Measurements from ENCODE around the gene ELMOD3.
"Not testable (repeated sequence)": the region's sequence is repeated elsewhere in the genome, so short reads cannot be mapped to it uniquely, and the experiment has no call there.

Gene ELMOD3

DNA sequence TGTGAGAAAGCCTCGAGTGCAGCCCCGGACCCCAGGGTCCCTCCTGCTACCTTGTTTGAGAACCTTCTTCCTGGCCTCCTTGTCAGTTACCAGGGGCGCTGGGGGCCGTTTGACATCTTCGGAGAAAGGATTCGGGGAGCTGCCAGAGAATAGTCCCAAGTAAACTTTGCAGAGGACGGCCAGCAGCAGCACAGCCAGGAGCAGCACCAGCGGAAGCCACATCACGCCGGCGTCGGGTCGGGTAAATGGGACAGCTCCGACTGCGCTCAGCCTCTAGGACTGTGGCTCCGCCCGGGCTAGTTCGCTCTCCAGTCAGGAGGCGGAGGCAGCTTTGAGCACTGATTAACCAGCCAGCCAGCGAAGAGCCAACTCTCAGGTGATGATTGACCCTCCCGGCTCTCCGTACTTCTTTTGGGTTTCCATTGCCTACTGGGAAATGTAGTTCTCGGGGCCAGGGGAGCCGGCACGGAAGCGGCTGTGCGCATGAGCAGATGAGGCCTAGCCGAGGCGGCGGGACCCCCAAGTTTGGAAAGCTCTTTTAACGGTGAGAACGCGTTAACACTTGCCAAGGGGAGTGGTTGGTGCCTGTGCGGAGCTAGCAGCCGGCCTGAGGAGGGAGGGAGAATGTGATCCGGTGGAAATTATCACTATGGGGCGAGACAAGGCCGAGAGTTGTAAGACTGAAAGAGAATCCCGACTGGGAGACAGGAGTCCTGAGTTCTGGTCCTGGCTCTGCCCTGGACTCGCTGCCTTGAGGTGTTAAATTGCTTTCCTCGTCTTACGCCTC lies at the start of gene ELMOD3, which contains the start of gene RETSAT:
ELMOD3 (plus strand) TSS at position 484 of the 787 bp plus-strand sequence. CDS start 2,430 bp downstream, outside the sequence.
RETSAT (minus strand) TSS at position 243 of the 787 bp plus-strand sequence; CDS start at position 222, 21 bp downstream.
- DNase-seq (ENCODE audit: low read depth in 1 of 2, low spot score in 1 of 2) = peak; percentile 80 to 88

DNA sequence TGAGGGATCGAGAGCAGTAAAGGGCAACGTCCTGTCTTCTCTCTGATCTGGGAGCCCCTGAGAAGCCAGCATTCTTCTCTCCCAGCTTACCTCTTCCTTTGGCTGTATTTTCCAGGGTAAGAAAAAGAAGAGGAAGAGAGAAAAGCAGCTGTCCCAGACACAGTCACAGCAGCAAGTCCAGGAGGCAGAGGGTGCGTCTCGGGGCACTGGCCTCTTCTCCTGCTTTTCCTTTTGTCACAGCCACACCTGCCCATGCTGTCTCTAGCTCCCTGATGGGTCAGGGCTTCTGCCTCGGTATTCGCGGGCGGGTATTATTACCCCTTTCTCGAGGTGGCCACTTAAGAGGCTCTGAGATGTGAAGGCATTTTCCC lies 47.1 kb upstream of the ELMOD3 start:
- DNase-seq (ENCODE audit: low read depth in 1 of 2, low spot score in 1 of 2) = no peak

DNA sequence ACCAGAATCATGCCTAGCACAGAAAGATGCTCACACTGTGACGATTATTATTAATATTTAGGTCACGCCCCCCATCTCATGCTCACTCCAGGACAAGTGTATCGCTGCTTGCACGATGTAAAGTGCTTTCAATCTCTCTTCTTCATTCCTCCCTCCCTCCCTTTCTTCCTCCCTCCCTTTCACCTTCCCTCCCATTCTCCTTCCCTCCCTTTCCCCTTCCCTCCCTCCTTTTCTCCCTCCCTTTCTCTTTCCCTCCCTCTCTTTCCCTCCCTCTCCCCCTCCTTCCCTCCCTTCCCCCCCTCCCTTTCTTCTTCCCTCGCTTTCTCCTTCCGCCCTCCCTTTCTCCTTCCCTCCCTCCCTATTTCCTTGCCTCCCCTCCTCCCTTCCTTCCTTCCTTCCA lies 46.4 kb upstream of the ELMOD3 start:
- no peak for DNase-seq (ENCODE audit: low read depth in 1 of 2, low spot score in 1 of 2)

DNA sequence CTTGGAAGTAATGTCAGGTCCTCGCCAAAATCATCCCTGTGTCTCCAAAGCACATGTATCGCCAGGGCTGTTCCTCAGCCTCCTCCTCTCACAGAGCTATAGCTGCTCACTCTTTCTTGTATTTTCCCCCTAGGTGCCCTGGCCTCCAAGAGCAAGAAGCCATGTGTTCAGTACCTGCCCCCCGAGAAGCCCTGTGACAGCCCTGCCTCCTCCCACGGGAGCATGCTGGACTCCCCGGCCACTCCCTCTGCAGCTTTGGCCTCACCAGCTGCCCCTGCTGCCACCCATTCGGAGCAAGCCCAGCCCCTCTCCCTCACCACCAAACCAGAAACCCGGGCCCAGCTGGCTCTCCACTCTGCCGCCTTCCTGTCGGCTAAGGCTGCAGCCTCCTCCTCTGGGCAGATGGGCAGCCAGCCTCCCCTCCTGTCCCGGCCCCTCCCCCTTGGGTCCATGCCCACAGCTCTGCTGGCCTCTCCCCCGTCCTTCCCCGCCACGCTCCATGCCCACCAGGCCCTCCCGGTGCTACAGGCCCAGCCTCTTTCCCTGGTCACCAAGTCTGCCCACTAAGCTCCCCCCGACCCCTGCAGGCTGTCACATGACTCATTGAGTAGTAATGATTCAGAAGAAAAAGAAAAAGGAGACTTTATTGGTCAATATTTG lies 45.5 kb upstream of the ELMOD3 start:
- no peak for DNase-seq (ENCODE audit: low read depth in 1 of 2, low spot score in 1 of 2)

DNA sequence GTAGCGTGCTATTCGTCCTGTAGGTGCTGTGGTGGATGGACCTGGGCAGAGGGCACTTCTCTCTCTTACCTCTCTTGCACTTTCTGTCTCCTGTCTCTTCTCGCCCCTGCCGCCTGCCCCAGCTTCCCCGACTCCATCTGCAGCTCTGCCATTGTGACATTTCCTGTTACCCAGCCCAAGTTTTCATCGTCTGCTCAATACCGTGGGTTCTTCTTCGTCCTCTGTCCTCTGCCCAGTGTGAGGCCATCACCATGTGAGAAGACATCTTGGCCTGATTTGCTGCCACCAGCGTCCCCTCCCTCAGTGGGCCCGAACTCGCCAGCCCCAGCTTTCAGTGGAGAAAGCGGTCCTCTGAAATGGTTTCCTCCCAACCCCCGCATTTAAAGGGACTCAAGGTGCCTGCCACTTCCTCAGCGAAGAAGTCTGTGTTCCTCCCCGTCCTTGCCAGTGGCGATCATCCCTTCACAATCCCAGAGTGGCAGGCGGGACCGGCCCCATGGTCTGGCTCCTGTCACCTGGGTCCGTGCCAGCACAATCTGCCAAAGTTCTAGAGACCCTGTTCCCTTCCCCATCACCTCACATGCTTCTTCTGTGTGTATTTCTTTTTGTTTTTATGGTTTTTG lies 44.8 kb upstream of the ELMOD3 start:
- no peak for DNase-seq (ENCODE audit: low read depth in 1 of 2, low spot score in 1 of 2)

DNA sequence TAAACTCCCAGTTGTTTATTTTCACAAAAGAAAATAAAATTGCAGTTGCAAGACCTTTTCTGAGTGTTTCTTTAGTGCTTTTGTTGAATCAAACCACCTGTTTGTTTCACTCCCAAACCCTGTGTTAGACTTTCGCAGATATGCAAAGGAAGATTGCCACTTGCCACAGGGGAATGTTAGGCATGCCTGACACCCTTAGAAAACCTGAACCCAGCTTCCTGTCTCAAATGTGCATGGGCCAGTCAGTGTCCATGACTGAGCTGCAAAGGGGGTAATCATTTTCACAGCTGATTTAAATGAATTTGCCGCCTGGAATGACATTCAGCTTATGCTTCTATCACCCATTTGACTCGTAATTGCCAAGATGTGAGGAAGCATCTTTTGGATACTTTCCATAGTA lies 44.2 kb upstream of the ELMOD3 start:
- no peak for DNase-seq (ENCODE audit: low read depth in 1 of 2, low spot score in 1 of 2)

DNA sequence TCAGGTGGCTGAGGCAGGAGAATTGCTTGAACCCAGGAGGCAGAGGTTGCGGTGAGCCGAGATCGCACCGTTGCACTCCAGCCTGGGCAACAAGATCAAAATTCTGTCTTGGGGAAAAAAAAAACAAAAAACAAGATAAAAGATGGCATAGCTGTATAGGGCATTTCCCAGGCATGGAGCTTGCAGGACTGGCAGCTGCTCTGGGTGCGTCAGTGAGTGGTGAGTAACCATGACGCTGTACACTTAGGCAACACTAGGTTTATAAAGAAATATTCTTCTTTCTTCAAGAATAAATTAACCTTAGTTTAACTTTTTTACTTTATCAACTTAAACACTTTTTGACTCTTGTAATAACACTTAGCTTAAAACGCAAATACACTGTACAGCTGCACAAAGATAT lies 42.2 kb upstream of the ELMOD3 start:
- DNase-seq (ENCODE audit: low read depth in 1 of 2, low spot score in 1 of 2) = no peak

DNA sequence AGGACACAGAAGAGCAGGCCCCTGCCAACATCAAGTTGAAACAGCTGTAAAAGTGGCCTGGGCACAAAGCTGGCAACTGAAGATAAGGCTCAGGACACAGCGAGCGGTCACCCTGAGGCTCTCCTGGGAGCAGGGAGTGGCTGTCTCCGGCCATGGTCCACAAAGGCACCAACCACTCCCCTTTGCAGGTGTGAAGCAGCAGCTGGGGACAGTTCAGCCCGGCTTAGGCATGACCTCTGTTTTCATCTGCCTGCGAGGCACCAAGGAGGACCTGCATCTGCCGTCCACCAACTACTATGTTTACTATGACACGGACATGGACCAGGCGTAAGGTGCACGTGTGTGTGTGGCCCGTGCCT lies 39.7 kb upstream of the ELMOD3 start:
- DNase-seq (ENCODE audit: low read depth in 1 of 2, low spot score in 1 of 2) = no peak

DNA sequence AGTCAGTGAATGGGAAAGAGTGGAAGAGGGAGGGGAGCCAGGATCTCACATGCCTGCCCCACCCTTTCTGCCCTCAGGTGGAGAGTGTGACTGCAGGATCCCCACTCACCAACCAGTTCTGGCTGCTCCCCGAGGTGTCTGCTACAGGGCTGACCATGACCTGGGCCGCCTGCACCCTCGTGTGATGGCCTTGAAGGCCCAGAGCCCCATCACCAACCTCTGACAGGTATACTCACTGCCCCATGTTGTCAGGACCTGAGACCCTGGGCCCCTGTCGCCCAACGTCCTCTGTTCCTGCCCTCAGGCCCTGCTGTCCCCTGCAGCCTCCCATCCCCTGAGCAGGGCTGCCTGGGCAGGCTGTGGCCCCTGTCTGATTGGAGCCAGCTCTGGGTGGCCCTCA lies 38.6 kb upstream of the ELMOD3 start:
- DNase-seq (ENCODE audit: low read depth in 1 of 2, low spot score in 1 of 2) = not testable (repeated sequence)

DNA sequence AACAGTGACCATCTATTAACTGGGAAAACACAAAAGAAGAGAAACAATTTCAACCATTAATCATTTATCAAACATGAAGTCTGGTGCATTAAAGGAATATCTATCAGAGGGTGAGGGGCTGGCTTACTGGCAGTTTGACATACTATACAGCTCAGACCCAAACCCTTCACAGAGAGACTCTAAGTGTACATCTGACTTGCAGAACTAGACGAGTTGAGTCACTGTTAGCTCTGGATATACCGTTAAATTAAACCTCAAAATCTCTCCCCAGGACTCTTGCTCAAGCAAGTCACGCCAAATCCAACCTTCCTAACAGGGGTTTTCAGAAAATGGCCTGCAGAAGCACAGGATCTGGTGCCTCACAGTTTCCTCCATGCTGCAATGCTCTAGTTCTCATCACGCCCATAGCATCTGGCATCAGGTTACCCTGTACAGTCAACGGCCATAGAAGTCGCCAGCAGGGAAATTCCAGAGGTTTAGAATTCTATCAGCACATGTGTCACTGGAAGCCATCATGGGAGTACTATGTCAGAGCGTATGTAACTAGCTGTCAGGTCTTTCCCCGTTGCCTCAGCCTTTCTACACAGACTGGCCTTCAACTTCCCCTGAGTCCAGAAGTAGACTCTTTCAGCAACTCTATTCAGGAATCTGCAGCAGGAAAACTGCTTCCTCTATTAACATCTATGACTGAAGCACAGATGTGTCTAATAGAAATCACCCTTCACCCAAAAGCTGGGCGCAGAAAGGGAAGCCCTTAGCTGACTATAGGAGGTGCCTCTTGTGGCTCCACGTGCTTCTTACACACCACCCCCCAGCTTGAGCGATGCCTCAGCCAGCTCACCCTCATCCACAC lies 36.1 kb upstream of the ELMOD3 start:
- no peak for DNase-seq (ENCODE audit: low read depth in 1 of 2, low spot score in 1 of 2)

DNA sequence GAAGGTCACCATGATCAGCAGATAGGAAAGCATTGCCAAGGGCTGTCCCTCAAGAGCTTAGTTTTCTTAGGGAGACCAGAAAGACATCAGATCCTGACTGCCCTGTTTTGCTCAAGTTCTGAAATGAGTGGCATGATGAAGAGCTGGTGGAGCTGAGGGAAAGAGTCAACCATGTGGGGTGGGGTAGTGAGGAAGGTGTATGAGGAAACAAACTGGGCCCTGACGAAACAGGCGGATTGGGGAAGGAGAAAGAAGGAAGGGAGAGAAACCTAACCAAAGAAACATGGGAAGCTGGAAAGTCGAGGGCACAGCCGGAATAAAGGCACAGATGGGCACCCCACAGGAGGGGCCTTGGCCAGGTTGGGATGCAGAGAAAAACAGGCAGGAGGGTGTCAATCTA lies 34.8 kb upstream of the ELMOD3 start:
- DNase-seq (ENCODE audit: low read depth in 1 of 2, low spot score in 1 of 2) = no peak

DNA sequence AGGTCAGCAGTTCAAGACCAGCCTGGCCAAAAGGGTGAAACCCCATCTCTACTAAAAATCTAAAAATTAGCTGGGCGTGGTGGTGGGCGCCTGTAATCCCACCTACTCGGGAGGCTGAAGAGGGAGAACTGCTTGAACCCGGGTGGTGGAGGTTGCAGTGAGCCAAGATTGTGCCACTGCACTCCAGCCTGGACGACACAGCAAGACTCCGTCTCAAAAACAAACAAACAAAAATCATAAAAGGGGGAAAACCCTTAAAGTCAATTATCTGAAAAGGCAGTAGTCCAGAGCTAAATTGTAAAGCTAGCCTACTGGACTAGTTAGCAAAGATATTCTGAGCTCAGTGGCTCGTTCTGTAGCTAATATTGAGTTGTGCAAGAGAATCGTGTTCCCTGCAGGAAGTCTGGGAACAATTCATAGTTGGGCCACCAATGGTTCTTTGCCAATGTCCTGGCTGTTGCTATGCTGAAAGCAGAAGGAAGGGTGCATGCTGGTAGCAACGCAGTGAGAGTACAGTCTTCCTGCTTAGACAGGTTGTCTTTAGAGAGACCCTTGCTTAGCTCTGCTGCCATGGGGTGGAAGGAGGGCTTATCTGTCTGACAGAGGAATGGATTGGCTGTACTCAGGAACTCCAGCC lies 31.1 kb upstream of the ELMOD3 start:
- no peak for DNase-seq (ENCODE audit: low read depth in 1 of 2, low spot score in 1 of 2)

DNA sequence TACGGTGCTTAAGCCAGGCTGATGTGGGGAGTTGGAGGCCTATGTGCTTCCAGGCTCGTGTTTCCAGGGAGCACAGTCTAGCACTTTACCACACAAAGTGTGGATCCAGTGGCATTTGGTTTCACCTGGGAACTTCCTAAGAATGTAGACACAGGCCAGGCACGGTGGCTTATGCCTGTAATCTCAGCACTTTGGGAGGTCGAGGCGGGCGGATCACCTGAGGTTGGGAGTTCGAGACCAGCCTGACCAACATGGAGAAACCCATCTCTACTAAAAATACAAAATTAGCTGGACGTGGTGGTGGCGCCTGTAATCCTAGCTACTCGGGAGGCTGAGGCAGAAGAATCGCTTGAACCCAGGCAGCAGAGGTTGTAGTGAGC lies 30.6 kb upstream of the ELMOD3 start:
- not testable (repeated sequence) for DNase-seq (ENCODE audit: low read depth in 1 of 2, low spot score in 1 of 2)

DNA sequence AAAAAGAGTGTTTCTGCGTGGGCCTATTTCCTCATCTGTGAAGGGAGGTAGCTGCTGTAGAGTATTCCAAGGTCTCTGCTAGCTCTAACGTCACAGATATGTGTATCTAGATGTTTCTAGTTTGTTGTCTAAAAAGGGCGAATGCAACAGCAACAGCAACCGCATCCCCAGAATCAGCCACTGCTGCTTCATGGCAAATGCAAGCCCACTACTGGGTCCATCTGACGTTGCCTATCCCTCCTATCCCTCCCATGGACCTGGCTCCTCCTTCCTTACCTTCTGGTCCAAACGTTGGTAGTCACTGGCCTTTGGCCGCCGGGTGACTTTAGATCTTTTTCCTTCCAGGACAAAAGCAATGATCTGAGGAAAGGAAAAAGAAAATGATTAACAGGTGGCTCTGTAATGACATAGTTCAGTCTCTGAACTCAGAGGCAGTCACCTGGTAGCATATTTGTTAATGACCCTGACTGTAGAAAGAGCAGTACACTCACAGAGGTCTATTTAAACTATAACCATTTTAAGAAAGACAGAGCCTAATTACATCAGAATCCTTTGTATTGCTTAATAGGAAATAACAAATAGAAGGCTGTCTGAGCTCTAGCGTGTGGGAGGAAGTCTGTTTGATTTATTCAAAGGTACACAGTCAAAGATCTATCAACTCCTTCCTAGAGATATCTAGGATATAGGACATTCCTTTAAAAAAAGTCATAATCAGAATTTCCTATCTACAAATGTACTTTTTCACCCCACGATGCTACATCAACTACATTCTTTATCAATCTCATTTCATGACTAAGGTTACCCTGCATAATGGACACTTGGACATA lies 29.7 kb upstream of the ELMOD3 start:
- no peak for DNase-seq (ENCODE audit: low read depth in 1 of 2, low spot score in 1 of 2)

DNA sequence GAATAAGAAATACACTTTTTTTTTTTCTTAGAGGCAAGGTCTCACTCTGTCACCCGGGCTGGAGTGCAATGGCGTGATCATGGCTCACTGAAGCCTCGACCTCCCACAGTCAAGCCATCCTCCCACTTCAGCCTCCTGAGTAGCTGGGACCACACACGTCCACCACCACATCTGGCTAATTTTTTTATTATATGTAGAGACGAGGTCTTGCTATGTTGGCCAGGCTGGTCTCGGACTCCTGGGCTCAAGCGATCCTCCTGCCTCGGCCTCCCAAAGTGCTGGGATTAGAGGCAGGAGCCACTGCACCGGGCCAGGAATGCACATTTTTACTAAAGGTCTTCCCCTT lies 29.1 kb upstream of the ELMOD3 start:
- DNase-seq (ENCODE audit: low read depth in 1 of 2, low spot score in 1 of 2) = no peak

DNA sequence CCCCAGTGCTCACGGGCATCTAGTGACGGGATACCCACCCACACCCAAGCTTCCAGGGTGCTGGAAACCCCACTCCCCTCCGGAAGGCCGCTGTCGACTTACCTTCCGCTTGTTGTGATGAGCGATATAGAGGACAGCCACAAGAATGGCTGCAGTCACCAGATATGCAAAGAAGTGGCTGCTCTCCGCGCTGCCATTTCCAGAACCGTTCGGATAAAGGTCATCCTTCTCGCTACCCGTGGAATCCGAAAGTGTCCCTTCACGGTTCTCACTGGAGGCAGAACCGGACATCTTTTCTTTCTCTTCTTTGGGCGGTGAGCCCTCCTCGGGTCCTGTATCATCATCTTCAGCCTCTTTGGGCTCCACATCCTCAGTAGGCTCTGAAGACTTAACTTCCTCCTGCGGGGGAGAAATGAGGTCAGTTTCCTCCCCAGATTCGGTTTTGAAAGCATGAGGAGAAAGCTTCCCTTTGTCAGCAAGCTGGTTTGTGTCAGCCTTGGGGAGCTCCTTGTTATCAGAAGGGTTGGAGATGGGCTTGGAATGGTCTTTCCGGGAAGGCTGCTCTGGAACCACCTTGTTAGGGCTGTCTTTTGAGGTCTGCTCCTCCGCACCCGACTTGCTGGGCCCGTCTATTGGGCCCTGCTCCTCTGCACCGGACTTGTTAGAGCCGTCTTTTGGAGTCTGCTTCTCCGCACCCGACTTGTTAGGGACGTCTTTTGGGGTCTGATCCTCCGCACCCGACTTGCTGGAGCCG lies 28.0 kb upstream of the ELMOD3 start:
- no peak for DNase-seq (ENCODE audit: low read depth in 1 of 2, low spot score in 1 of 2)

DNA sequence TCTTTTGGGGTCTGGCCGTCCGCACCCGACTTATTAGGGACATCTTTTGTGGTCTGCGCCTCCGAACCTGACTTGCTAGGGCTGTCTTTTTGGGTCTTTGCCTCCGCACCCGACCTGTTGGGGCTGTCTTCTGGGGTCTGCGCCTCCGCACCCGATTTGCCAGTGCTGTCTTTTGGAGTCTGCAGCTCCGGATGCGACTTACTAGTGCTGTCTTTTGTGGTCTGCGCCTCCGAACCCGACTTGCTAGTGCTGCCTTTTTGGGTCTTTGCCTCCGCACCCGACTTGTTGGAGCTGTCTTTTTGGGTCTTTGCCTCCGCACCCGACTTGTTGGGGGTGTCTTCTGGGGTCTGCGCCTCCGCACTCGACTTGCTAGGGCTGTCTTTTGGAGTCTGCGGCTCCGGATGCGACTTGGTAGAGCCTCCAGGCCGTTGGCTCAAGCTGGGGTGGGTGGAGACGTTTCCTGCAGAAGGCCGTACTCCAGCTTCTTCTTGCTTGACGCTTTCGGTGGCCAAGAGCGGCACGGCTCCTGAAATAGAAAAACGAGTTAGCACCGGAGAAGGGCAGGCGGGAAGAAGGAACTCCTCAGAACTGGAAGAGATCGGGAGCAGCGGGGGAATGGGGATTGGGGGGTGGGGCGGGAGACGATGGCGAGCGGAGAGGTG lies 27.3 kb upstream of the ELMOD3 start:
- peak in 1 of 2 donors; percentile 16 for DNase-seq (ENCODE audit: low read depth in 1 of 2, low spot score in 1 of 2)

DNA sequence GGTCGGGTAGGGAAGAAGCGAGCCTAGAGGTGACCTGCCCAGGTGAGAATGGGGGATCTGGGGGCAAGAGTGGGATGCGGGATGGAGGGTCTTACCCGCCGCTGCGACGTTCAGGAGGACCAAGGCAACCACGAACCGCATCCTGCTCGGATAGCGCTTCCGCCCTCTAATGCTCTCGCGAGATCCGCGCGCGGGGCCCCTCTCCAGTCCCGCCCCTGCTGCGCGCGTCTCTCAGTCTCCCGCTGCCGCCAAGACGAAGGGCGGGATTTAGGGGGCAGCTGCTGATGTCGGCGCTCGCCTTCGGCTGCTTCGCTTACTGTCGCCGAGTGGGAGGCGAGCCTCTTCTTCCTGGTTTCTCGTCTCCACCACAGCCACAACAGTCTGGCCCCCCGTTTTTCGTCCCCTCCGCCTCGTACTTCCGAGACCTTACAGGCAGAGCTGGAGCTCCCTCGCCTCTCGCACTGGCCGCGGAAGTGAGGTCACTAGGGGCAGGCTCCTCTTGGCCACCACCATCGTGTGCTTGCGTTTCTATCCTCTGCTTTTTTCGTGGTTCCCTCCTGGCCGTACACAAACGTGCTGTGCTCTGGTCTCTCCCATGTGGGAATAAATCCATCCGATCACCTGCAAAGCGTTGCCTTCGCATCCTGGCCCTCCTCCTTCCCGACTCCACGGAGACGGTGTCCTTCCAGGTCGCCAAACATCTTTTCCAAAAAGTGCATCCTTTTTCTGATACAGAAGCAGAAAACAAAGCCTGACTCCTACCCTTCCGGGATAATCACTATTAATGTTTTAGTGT lies 26.5 kb upstream of the ELMOD3 start, which contains the start of gene TGOLN2:
TGOLN2 (minus strand) TSS at position 168 of the 796 bp plus-strand sequence; CDS start at position 141, 27 bp downstream.
- peak; percentile 87 to 92 for DNase-seq (ENCODE audit: low read depth in 1 of 2, low spot score in 1 of 2)

Measured in stimulated activated CD4-positive, alpha-beta T cell treated with anti-CD3 and anti-CD28 coated beads, Interleukin-15, amount 100 ng/mL, for 1 hour (primary cell).